ENCODE results near the gene PEPD.

PEPD gene

DNA sequence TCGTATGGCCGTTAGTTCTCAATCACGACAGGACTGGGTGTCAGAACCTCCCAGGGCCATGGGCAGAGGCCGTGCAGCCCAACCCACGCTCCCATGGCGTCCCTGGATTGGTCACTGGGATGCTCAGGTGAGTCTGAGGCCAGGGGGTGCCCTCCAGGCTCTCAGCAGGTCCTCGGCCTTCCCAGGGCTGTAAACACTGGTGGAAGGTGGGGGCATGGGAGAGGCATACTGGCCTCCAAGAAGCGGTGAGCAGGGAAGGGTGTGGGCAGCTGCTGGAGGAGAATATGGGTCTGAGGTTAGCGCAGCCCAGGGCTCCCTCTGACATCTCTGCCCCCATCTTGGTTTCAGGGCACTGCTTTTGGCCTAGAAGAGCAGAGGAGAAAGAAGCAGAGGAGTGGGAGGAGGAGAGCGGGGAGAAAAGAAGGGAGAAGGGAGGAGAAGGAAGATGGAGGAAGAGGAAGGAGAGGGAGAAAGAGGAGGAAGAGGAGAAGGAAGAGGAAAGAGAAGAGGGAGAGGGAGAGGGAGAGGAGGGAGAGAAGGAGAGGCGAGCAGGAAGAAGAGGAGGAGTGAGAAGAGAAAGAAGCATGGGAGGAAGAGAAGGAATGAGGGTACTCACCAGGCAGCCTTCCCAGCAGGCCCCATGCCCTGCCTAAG lies 85.8 kb downstream of the PEPD start:
- no peak for DNase-seq

- DNase-seq: no peak
Measured at GRCh38 chr19:33434886-33435705, 86.5 kb downstream of the PEPD start.

- no peak for DNase-seq
Measured at GRCh38 chr19:33434069-33434885, 87.3 kb downstream of the PEPD start.

DNA sequence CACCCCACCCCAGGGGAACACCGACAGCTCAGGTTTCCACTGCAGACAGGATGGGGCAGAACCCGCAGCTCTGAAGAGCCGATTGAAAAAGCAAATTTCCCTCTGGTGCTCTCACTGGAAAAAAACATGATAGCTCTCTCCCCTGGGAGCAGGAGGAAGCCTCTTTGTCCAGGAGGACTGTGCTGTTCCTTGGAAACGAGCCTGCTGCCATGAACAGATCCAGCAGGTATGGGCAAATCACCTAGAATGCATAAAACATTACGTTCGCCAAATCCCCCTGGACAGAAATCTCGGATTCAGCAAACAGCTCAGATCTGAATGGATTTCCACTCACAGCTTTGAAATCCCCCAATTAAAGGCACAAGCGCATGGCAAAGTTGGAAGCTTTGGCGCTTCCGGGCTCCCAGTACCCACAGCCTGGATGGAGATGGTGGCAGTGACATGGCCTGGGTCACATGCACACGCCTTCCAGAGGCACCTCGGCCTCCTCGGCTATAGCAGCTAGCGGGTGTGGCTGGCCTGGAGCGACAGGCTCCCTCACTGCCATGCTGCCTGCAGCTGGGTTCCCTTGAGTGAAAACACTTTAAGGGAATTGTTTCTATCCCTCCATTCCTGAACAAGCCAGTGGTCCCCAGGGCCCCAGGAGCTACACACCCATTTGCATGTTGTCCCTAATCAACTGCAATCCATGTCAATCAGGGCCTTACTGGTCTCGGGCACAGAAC lies 89.0 kb downstream of the PEPD start:
- no peak for DNase-seq

DNA sequence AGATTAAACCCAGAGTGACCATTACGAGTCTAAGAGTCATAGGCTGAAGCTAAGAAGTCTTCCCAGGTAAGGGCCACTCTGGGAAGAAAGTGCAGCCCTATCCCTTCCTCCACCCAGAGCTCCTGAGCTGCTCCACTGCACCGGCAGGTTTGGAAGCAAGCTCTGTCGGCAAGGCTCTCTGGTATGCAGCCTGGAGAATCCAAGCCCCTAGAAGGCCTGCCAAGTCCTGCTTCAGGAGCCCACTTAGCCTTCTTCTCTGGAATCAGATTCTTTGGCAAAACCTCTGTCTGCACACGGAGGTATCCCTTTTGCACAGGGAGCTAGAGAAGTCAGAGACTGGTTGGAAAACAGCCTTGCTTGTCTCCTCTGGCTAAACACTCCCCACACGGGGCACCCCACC lies 89.6 kb downstream of the PEPD start:
- no peak for DNase-seq

DNA sequence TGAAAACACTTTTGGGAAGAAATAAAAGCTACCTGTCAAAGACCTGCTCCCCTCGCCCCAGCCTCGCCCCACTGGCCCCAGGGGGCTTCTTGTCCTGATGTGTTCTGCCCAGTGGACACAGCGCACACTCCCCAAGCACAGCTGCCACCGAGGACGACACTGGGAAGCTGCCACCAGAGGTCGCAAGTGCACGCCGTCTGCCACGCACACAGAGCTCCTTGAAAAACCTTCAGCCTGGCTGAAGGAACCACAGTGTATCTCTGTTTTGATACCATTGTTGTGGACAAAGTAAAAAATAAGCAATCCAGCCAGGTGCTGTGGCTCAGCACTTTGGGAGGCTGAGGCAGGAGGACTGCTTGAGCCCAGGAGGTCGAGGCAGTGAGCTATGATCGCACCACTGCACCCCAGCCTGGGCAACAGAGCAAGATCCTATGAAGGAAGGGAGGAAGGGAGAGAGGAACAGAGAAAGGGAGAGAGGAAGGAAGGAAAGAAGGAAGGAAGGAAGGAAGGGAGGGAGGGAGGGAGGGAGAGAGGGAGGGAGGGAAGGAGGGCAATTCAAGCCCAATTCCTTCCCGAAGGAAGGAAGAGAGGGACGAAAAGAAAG lies 90.8 kb downstream of the PEPD start:
- peak; percentile 34 for DNase-seq

GRCh38 chr19:33429891-33430673 lies 91.5 kb downstream of the PEPD start:
- DNase-seq: no peak

DNA sequence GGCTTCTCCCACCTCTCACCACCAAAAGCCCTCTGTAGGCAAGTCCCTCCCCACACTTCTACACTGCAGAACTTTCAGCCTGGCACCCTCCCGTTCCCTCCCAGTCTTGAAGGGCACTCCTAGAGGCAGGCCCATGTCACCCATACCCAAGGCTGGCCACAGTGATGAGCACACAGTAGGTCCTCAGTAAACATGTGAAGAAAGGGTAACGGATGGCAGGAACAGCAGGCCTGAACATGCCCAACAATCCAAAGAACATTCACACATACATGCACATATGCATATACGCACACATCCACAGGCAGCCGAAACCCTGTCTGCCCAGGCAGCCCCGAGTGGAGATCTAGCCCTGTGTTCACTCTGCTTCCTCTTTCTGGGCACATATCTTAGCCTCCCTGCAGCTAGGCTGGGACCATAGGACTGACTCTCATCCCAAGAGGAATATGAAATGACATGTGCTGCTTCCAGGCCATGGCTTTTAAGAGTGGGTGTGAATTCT lies 92.9 kb downstream of the PEPD start:
- no peak for DNase-seq

GRCh38 chr19:33427801-33428626 lies 93.6 kb downstream of the PEPD start:
- DNase-seq: no peak

GRCh38 chr19:33426621-33427361 lies 94.8 kb downstream of the PEPD start:
- no peak for DNase-seq

DNA sequence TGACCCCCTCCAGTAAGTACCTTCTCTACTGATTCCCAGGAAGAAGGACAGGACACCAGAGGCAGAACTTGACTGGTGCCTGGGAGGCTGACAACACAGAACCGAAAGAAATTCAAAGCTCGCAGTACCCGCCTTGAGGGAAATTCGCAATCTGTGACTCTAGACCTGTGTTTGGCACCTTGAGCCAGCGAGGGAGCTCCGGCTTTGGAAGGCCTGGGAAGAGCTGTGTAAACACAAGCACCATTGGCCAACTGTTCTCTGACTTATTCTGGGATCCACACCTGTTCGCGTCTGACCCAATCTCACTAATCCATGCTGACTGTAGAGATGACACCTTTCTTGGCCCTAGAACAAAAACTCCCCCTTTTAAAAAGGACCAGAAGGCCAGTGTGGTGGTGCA lies 97.4 kb downstream of the PEPD start:
- no peak for DNase-seq

DNA sequence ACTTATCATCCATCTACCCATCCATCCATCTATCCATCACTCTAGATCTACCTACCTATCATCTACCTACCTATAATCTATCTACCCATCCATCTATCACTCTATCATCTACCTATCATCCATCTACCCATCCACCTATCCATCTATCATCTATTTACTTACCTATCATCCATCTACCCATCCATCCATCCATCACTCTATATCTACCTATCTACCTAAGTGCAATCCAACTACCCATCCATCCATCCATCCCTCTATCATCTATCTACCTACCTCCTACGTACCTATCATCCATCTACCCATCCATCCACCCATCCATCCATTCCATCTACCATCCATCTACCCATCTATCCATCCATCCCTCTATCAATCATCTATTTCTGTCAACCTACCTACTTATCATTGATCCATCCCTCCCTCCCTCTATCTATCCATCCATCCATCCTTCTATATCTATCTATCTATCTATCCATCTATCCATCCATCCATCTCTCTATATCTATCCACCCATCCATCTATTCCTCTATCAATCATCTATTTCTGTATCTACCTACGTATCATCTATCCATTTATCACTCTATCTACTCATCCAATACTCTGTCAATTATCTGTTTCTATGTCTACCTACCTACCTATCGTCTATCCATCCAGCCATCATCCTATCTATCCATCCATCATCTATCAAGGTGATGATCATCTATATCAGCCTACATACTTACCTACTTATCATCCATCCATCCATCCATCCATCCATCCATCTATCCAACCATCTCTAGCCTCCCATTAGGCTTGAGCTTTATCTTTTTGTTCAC lies 99.0 kb downstream of the PEPD start:
- no peak for DNase-seq

DNA sequence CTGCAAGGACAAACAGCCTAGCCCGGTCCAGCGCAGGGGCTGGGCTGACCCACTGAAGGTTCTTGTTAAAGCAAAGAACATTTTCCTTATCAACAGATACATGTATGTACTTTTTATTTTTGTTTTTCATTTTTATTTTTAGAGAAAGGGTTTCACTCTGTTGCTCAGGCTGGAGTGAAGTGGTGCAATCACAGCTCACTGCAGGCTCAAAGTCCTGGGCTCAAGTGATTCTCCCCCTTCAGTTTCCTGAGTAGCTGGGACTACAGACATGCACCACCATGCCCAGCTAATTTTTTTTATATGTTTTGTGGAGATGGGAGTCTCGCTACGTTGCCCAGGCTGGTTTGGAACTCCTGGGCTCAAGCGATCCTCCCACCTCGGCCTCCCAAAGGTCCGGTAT lies 100.2 kb downstream of the PEPD start:
- DNase-seq: no peak

GRCh38 chr19:33420821-33421220 lies 100.8 kb downstream of the PEPD start:
- no peak for DNase-seq

GRCh38 chr19:33419788-33420130 lies 101.8 kb downstream of the PEPD start:
- no peak for DNase-seq

- no peak for DNase-seq
Measured at GRCh38 chr19:33418871-33419787, 102.5 kb downstream of the PEPD start.

GRCh38 chr19:33418461-33418860 lies 103.1 kb downstream of the PEPD start:
- no peak for DNase-seq

GRCh38 chr19:33417751-33418150 lies 103.8 kb downstream of the PEPD start:
- no peak for DNase-seq
